GF-D8 (cell line): ENCODE results near the gene VEZT.

ENCODE experiments used
- DNase-seq: peaks from one replicate; lab custom pipeline; 2025; lab: John Stamatoyannopoulos, UW

The VEZT gene

GRCh38 chr12:95200128-95200894 is 17.3 kb upstream of the VEZT start:
- no peak for DNase-seq

DNA sequence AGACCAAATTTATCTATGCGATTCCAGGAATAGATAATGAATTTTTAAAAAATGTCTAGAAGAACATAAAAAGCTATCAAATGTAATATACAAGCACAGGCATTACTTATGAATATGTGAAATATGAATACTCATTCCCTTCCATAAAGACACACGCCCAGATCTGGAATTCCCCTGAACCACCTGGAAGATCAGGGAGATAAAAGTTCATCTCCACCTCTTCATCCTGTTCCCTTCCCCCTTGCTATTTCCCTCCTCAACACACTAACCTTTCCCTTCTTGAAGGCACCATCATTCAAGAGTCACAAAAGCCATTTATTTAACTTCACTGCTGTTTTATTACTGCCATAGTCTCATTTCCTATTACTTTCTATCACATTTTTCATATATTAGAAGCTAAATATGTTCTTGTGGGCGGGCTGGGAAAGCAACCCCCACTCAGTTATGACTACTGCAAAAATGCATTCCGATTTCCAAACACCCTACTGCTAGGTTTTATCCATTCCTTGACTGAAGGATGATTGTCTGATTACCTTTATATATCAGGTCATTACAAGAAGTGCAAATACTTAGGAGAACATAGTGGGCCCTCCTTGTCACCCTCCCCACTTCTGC is 16.4 kb upstream of the VEZT start:
- DNase-seq = no peak

DNA sequence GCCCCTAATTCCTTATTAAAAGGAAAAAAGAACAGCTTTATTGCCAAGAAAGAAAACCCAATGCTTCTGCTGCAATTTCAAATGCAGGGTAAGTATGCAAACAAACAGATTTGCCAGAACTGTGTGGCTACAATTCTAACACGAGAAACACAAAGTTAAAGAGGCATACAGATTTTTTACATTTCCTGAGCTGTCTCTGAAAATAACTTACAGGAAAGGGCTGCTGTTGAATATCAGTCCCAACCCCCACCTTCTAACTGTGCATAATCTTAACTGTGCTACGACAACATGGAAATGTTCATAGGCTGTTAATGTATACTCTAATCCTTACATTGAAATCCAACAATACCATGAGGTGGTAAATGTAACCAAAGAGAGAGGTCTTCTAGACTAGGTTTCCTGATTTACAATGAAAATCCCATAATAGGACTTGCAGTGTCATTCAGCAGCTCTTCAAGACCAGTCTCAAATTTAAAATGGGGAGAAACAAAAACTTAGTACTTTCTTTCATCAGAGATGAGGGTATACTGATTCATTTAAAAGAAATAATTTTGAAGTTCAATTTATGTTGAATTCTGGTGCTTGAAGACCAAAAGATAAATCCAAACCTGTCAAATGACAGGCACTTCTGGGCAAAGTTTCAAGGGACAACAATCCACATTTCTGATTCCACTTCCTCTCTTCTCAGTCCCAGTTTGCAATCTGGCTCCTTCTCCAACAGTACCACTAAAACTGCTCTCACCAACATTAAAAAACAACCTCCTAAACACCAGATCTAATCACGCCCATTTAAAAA is 14.7 kb upstream of the VEZT start:
- DNase-seq = no peak

- DNase-seq = no peak
These were observed 14.0 kb upstream of the VEZT start for GRCh38 chr12:95203487-95204030.

- no peak for DNase-seq
These were observed 13.3 kb upstream of the VEZT start for GRCh38 chr12:95204141-95204866.

GRCh38 chr12:95205016-95205624 is 12.5 kb upstream of the VEZT start:
- DNase-seq = no peak

- DNase-seq = no peak
These were observed 11.9 kb upstream of the VEZT start for GRCh38 chr12:95205685-95206084.

DNA sequence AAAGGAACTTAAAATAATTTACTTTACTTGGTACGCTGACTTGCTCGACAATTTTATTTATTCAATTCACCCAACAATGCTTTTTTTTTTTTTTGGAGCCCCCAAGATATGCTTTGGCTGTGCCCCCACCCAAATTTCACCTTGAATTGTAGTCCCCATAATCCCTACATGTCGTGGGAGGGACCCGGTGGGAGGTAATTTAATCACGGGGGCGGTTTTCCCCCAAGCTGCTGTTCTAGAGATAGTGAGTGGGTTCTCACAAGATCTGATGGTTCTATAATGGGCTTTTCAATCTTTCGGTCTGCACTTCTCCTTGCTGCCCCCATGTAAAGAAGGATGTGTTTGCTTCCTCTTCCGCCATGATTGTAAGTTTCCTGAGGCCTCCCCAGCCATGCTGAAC is 10.7 kb upstream of the VEZT start:
- DNase-seq = no peak

DNA sequence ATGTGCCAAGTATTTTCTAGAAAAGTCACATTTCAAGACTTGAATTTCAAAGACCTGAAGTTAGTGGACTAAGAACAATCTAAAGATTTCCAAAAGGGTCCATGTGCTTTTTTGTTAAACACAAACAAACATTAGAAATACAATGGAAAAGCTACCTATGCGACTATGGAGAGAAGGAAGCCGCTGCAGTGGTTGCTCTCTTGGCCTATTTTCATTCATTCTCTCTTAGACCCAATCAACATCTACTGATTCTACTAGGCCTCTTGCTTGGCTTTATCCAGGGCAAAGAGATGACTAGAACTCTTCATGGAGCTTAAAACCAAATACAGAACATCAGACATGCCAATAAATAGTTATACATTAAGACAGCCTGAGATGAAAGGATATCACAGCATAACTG is 10.2 kb upstream of the VEZT start:
- no peak for DNase-seq

DNA sequence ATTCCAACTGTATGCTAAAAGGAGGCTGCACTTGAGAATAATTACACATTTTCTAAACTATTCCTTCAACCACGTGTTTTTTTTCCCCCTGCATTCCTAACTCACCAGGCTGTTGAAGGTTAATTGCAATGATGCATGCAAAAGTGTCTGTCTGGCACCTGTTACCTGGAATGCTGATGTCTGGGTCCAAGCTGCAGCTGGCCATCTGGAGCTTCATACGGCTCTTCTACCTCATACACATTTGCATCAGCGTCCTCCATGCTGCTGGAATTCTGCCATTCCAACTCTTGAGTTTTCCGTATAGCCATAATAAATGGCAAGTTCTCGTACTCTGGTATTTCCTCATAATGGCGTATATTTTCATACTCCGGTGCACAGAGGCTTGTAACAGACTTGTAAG is 8.9 kb upstream of the VEZT start:
- no peak for DNase-seq

- no peak for DNase-seq
These were observed 5.0 kb upstream of the VEZT start for GRCh38 chr12:95212586-95212985.

DNA sequence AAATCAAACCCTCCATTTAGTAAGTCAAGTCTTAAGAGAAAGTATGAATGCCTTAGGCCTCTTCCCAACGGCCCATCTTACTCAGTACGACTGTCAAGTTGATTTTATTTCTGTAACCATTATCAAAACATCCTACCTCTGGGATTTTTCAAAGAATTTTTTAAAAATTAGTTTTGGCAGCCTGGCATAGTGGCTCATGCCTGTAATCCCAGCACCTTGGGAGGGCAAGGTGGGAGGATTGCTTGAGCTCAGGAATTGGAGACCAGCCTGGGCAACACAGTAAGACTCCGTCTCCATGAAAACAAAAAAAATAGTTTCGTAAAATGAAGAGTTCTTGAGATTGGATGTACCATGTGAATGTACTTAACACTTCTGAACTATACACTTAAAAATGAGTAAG is 4.5 kb upstream of the VEZT start:
- DNase-seq = no peak

DNA sequence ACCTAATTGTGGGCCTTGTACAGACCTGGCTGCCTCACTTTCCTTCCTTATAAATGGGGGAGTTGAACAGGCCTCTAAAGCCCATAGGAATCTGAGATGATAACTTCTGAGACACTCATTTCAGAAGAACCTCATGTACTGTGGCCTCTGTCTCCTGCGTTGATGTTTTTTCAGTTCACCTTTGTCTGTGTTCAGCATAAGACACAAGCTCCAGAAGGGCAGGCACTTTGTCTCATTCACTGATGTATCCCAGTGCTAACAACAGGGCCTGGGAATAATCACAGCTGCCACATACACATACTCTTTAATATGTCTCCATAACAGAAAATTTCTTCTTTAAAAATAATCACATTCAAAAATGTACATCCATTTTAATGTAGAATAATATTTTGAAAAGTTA is 3.7 kb upstream of the VEZT start:
- no peak for DNase-seq

DNA sequence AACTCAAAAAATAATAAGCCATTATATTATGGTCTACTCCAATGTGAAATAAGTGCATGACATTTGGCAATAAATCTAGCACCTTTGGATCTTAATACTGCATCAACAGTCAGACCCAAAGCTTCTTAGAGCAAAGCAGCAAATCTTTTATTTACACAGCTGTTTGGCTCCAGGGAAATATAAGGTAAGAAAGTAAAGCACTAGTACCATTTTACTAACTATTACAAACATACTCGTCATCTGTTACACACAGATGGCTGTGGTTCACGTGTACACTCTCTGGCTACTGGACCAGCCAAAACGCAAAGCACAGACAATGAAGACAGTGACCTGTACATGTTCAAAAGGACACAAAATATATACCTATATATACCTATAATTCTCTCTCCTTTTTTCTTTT is 3.1 kb upstream of the VEZT start:
- DNase-seq = no peak

GRCh38 chr12:95215949-95216348 is 1.7 kb upstream of the VEZT start:
- no peak for DNase-seq

DNA sequence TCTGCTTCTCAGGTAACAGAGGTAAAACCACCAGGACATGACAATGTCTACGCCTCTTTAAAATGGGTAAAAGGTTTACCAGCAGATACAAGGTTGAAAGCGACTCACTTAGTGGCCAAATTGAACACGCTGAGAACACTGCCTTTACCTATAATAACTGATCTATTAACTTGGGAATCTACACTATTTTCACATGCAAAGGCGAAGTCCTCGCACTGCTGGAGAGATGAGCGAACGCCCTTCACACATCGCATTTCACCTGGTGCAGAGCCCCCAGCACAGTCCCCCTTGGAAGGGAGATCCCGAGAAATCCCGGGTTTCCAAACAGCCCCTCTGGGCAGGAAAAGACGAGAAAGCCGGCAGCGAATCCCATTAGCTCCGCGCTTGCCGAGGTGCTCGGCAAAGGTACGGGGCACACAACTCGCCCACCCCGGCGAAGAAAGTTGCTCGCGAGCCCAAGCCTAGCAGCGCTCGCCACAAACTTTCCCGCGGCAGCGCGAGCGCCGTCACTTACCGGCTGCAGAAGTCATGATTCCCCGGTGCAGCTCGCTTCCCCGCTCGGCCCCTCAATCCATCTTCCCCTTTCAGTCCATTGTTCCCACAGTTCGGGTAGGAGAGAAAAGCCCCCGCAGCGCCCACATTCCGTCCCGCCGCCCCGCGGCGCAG is 763 bp upstream of the VEZT start:
- no peak for DNase-seq

DNA sequence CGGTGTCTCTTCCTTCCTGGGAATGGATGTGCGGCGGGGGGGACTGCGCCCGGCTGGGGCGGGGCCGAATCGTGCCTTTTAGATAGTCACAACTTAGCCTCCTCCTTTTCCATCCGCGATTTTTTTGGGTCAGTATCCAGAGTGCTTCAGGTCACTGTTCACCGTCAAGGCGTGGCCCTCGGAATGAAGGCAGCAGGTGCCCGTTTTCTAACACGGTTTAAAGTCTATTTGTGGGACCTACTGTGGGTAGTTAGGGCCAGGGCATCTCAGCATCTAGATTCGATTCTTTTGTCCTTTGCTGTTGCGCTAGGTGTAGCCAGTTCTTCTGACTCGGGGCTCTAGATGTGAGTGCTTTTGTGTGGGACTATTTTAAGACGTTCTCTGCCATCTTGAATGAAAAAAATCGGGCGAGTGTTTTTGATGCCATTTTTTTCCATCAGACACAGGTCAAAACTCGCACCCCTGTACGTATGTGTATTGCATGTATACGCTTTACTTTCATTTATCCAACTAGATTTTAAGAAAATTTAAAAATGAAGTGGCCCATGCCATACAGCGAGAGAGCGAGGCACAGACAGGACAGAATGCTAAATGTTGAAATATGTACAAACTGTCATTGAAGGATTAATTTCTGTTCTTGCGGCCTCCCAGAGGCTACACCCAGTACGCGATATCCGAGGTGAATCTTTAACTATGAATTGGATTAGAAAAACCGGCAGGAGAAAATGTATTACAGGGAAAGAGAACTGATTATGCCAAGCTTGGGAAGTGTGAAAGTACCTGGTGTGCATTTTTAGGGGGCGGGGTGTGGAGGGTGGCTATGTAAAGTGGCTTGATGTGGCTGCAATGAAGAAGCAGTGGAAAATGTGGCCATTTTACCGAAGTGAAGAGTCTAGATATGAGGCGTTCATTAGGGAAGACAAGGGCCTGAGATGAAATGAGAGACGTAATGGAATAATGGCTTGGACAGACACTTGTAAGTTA is 835 bp downstream of the VEZT start:
- DNase-seq = peak; percentile 41

GRCh38 chr12:95220190-95220589 is 2.6 kb downstream of the VEZT start:
- no peak for DNase-seq

DNA sequence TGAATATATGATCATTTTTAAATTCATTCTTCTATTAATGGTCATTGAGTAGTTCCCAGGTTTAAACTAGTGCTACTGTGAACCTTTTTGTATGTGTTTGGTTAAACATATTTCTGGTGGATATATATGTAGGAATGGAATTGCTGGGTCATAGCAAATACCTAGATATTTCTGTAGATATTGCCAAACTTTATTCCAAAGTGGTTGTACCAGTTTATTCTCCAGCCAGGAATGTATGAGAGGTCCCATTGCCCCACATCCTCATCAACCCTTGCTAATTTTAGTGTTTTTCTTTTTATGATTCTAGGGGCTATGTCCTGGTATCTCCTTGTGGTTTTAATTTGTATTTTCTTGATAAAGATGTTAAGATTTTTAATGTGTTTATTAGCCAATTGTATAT is 3.1 kb downstream of the VEZT start:
- DNase-seq = no peak
